Measurements from ENCODE around the gene NPTN. TPM values are rescaled to one million over a fixed set of nuclear protein-coding genes. Genes with fewer than 3 reads are reported as not detected.

Gene NPTN
- total and polyA plus RNA-seq, 2 of the 13 experiments (the other 11 are each of a cell fraction or from before 2014, with no cell fraction given) = 78.0 to 110 TPM

DNA sequence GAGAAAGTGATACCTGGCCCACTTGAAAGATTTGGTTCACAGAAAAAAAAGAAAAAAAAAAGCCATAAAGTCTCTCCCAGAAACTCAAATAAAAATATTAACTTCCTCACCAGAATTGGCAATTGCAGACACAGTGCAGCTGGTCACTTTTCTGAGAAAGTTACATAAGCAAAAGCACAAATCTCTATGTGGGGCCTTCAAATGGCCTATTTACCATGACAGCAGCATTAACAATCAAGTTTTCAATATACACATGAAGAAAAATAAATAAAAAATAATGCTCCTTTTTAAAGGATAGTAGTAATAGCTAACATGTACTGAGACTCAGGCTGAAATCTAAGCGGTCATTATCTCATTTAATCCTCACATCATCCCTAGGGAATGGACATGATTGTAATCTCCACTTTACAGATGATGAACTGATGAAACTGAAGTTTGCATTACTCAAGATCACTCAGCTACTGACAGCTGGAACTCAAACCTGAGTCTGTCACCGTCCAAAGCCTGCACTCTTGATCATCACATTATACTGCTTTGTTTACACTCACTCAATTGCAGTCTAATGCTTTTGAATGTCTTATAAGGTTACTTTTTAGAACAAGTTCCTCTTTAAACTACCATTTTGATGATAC, 3.3 kb downstream of the NPTN start (continued):
- TF ChIP-seq ZMYM4 (CRISPR knock-in tag; IDR thresholded peaks at IDR 0.05) (no peak), ZNF124 (CRISPR knock-in tag; IDR thresholded peaks at IDR 0.05) (no peak), FOXK2 (IDR thresholded peaks at IDR 0.05) (no peak), EED (CRISPR knock-in tag; IDR thresholded peaks at IDR 0.05) (no peak), RELA (CRISPR knock-in tag; IDR thresholded peaks at IDR 0.05) (no peak), ZNF761 (CRISPR knock-in tag; conservative IDR thresholded peaks at IDR 0.05) (no peak), ZNF468 (CRISPR knock-in tag; IDR thresholded peaks at IDR 0.05) (no peak), ZNF557 (CRISPR knock-in tag; IDR thresholded peaks at IDR 0.05) (no peak), FOXA3 (CRISPR knock-in tag; IDR thresholded peaks at IDR 0.05) (peak; percentile 60; the same call in 1 of the 2 replicates), ZNF850 (CRISPR knock-in tag; conservative IDR thresholded peaks at IDR 0.05) (no peak), ZFX (CRISPR knock-in tag; IDR thresholded peaks at IDR 0.05; ENCODE audit: low read depth) (no peak)
- TF ChIP-seq, protein P1, sequence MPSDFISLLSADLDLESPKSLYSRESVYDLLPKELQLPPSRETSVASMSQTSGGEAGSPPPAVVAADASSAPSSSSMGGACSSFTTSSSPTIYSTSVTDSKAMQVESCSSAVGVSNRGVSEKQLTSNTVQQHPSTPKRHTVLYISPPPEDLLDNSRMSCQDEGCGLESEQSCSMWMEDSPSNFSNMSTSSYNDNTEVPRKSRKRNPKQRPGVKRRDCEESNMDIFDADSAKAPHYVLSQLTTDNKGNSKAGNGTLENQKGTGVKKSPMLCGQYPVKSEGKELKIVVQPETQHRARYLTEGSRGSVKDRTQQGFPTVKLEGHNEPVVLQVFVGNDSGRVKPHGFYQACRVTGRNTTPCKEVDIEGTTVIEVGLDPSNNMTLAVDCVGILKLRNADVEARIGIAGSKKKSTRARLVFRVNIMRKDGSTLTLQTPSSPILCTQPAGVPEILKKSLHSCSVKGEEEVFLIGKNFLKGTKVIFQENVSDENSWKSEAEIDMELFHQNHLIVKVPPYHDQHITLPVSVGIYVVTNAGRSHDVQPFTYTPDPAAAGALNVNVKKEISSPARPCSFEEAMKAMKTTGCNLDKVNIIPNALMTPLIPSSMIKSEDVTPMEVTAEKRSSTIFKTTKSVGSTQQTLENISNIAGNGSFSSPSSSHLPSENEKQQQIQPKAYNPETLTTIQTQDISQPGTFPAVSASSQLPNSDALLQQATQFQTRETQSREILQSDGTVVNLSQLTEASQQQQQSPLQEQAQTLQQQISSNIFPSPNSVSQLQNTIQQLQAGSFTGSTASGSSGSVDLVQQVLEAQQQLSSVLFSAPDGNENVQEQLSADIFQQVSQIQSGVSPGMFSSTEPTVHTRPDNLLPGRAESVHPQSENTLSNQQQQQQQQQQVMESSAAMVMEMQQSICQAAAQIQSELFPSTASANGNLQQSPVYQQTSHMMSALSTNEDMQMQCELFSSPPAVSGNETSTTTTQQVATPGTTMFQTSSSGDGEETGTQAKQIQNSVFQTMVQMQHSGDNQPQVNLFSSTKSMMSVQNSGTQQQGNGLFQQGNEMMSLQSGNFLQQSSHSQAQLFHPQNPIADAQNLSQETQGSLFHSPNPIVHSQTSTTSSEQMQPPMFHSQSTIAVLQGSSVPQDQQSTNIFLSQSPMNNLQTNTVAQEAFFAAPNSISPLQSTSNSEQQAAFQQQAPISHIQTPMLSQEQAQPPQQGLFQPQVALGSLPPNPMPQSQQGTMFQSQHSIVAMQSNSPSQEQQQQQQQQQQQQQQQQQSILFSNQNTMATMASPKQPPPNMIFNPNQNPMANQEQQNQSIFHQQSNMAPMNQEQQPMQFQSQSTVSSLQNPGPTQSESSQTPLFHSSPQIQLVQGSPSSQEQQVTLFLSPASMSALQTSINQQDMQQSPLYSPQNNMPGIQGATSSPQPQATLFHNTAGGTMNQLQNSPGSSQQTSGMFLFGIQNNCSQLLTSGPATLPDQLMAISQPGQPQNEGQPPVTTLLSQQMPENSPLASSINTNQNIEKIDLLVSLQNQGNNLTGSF (CRISPR knock-in tag; IDR thresholded peaks at IDR 0.05) = no peak
- TF ChIP-seq, protein P2, sequence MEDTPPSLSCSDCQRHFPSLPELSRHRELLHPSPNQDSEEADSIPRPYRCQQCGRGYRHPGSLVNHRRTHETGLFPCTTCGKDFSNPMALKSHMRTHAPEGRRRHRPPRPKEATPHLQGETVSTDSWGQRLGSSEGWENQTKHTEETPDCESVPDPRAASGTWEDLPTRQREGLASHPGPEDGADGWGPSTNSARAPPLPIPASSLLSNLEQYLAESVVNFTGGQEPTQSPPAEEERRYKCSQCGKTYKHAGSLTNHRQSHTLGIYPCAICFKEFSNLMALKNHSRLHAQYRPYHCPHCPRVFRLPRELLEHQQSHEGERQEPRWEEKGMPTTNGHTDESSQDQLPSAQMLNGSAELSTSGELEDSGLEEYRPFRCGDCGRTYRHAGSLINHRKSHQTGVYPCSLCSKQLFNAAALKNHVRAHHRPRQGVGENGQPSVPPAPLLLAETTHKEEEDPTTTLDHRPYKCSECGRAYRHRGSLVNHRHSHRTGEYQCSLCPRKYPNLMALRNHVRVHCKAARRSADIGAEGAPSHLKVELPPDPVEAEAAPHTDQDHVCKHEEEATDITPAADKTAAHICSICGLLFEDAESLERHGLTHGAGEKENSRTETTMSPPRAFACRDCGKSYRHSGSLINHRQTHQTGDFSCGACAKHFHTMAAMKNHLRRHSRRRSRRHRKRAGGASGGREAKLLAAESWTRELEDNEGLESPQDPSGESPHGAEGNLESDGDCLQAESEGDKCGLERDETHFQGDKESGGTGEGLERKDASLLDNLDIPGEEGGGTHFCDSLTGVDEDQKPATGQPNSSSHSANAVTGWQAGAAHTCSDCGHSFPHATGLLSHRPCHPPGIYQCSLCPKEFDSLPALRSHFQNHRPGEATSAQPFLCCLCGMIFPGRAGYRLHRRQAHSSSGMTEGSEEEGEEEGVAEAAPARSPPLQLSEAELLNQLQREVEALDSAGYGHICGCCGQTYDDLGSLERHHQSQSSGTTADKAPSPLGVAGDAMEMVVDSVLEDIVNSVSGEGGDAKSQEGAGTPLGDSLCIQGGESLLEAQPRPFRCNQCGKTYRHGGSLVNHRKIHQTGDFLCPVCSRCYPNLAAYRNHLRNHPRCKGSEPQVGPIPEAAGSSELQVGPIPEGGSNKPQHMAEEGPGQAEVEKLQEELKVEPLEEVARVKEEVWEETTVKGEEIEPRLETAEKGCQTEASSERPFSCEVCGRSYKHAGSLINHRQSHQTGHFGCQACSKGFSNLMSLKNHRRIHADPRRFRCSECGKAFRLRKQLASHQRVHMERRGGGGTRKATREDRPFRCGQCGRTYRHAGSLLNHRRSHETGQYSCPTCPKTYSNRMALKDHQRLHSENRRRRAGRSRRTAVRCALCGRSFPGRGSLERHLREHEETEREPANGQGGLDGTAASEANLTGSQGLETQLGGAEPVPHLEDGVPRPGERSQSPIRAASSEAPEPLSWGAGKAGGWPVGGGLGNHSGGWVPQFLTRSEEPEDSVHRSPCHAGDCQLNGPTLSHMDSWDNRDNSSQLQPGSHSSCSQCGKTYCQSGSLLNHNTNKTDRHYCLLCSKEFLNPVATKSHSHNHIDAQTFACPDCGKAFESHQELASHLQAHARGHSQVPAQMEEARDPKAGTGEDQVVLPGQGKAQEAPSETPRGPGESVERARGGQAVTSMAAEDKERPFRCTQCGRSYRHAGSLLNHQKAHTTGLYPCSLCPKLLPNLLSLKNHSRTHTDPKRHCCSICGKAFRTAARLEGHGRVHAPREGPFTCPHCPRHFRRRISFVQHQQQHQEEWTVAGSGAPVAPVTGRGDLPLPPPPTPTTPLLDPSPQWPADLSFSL (CRISPR knock-in tag; IDR thresholded peaks at IDR 0.05) = no peak
- TF ChIP-seq, protein P3, sequence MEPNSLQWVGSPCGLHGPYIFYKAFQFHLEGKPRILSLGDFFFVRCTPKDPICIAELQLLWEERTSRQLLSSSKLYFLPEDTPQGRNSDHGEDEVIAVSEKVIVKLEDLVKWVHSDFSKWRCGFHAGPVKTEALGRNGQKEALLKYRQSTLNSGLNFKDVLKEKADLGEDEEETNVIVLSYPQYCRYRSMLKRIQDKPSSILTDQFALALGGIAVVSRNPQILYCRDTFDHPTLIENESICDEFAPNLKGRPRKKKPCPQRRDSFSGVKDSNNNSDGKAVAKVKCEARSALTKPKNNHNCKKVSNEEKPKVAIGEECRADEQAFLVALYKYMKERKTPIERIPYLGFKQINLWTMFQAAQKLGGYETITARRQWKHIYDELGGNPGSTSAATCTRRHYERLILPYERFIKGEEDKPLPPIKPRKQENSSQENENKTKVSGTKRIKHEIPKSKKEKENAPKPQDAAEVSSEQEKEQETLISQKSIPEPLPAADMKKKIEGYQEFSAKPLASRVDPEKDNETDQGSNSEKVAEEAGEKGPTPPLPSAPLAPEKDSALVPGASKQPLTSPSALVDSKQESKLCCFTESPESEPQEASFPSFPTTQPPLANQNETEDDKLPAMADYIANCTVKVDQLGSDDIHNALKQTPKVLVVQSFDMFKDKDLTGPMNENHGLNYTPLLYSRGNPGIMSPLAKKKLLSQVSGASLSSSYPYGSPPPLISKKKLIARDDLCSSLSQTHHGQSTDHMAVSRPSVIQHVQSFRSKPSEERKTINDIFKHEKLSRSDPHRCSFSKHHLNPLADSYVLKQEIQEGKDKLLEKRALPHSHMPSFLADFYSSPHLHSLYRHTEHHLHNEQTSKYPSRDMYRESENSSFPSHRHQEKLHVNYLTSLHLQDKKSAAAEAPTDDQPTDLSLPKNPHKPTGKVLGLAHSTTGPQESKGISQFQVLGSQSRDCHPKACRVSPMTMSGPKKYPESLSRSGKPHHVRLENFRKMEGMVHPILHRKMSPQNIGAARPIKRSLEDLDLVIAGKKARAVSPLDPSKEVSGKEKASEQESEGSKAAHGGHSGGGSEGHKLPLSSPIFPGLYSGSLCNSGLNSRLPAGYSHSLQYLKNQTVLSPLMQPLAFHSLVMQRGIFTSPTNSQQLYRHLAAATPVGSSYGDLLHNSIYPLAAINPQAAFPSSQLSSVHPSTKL (CRISPR knock-in tag; IDR thresholded peaks at IDR 0.05) = 0 out of 2 replicates have a peak, but pooled peaks have one; percentile 18

All from HepG2 (cell line).